ENCODE measurements around the gene DDX21. TPM values are rescaled to one million over a fixed set of nuclear protein-coding genes. Genes with fewer than 3 reads are reported as not detected.

Gene DDX21
- total and polyA plus RNA-seq, 2 of the 13 experiments (the other 11 are each of a cell fraction or from before 2014, with no cell fraction given): 52.5 to 147 TPM

DNA sequence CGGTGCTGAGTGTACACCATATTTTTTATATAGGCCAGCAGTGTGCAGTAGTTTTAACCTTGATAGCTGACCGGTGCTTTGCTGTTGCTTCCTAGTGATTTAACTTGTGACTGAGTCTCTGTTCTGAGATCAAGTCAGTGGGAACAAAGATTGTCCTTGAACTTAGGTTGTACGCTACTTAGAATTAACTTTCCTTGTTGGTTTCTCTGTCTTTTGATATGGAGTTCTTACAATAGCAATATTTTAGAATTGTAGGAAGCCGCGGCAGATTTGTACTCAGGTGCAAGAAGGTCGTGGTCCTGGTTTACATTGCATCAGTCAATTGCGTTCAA is 1.3 kb downstream of the DDX21 start:
- Histone ChIP-seq H3K4me1 (ENCODE audit: insufficient read depth, low read length) (peaks cover 32% of the 10 kb centered on the region), H3K36me3 (replicated peaks in 1 of 2; ENCODE audit: control insufficient read depth in 1 of 2, insufficient read depth in 2 of 2, low read length in 2 of 2) (peaks cover 10 to 24% of the 10 kb centered on the region in 2 experiments), H3K9me3 (ENCODE audit: low read length) (no peaks in the 10 kb centered on the region), H3K4me3 (replicated peaks in 1 of 3; ENCODE audit: insufficient read depth in 1 of 3, low read depth in 2 of 3, low read length in 3 of 3) (peak overlapping the region; percentile 66 to 96 (median 90)), H3K27me3 (ENCODE audit: control insufficient read depth in 1 of 2, insufficient read depth in 2 of 2, low read length in 2 of 2) (no peaks in the 10 kb centered on the region; a peak in 1 of 5 replicates), H3K4me2 (ENCODE audit: low read depth, low read length) (peak overlapping the region; percentile 95), H4K20me1 (ENCODE audit: insufficient read depth, low read length) (peaks cover 29% of the 10 kb centered on the region), H2AFZ (ENCODE audit: low read length) (no peak overlapping the region), H3K27ac (ENCODE audit: extremely low read length, insufficient read depth, low read length) (peak overlapping the region; percentile 91), H3K9ac (ENCODE audit: insufficient read depth, low read depth, low read length) (peak overlapping the region; percentile 97), H3K79me2 (ENCODE audit: insufficient read depth, low read length) (peaks cover 66% of the 10 kb centered on the region)
- POLR2A ChIA-PET: interaction anchor here (2.3 kb wide), 1 partner anchor 11 kb away, joined by 8 read pairs; no protein-coding TSS in a partner anchor
- CTCF ChIA-PET (ENCODE audit: low intra/inter-chr PET ratio, low total read pairs): no interaction called here
- intact Hi-C loops (cut with micrococcal nuclease; ENCODE audit: unreplicated experiment) (loop anchor here (5.0 kb wide), 1 partner anchor 135 kb away; no protein-coding TSS in a partner anchor), in situ Hi-C loops (cut with HindIII; ENCODE audit: extremely low pct_ligation_motif_present, low pct_unique_long_range_greater_than_20kb) (no loop called here)
- BruUV-seq (replicated peaks): no TSS peak
- no peak for FAIRE-seq
- peak; percentile 5 for DNase-seq (ENCODE audit: low spot score)
- ATAC-seq: no peak
- WGBS (ENCODE audit: low lambda C conversion rate): 0% methylated on average over 6 of the region's 7 CpGs
- TF ChIP-seq ATF4 (CRISPR knock-in tag; IDR thresholded peaks at IDR 0.05) (0 out of 4 replicates have a peak, but pooled peaks of 1 of the 2 experiments have one; percentile 20), ZNF800 (CRISPR knock-in tag; IDR thresholded peaks at IDR 0.05) (peak; percentile 17; the same call in 1 of the 2 replicates), ZNF7 (CRISPR knock-in tag; IDR thresholded peaks at IDR 0.05) (no peak), RBM22 (optimal IDR thresholded peaks at IDR 0.05; ENCODE audit: low read length) (peak; percentile 71), POGK (CRISPR knock-in tag; conservative IDR thresholded peaks at IDR 0.05) (no peak), ISL2 (CRISPR knock-in tag; IDR thresholded peaks at IDR 0.05) (0 out of 2 replicates have a peak, but pooled peaks have one; percentile 9), HOXA5 (CRISPR knock-in tag; IDR thresholded peaks at IDR 0.05) (0 out of 2 replicates have a peak, but pooled peaks have one; percentile 17), NFKB2 (CRISPR knock-in tag; IDR thresholded peaks at IDR 0.05; ENCODE audit: borderline replicate concordance) (no peak), ZNF816 (CRISPR knock-in tag; IDR thresholded peaks at IDR 0.05; ENCODE audit: borderline replicate concordance) (0 out of 2 replicates have a peak, but pooled peaks have one; percentile 23), HNRNPK (IDR thresholded peaks at IDR 0.05; ENCODE audit: low read depth, low read length, poor library complexity, severe bottlenecking) (no peak), CEBPG (CRISPR knock-in tag; IDR thresholded peaks at IDR 0.05) (peak; percentile 30; the same call in 1 of the 2 replicates), MIER3 (CRISPR knock-in tag; IDR thresholded peaks at IDR 0.05; ENCODE audit: borderline replicate concordance) (no peak), CSRNP2 (CRISPR knock-in tag; conservative IDR thresholded peaks at IDR 0.05; ENCODE audit: low read depth) (no peak), ZSCAN25 (CRISPR knock-in tag; IDR thresholded peaks at IDR 0.05) (no peak), NFRKB (IDR thresholded peaks at IDR 0.05) (no peak), REPIN1 (CRISPR knock-in tag; IDR thresholded peaks at IDR 0.05; ENCODE audit: borderline replicate concordance, low read depth) (no peak), POLR2A (IDR thresholded peaks at IDR 0.05; ENCODE audit: insufficient read depth in 1 of 2, low read depth in 2 of 2, low read length in 2 of 2) (peak in 1 of 2 experiments; percentile 22; a peak in 2 of 4 replicates)
- TF ChIP-seq, protein P1, sequence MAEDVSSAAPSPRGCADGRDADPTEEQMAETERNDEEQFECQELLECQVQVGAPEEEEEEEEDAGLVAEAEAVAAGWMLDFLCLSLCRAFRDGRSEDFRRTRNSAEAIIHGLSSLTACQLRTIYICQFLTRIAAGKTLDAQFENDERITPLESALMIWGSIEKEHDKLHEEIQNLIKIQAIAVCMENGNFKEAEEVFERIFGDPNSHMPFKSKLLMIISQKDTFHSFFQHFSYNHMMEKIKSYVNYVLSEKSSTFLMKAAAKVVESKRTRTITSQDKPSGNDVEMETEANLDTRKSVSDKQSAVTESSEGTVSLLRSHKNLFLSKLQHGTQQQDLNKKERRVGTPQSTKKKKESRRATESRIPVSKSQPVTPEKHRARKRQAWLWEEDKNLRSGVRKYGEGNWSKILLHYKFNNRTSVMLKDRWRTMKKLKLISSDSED (CRISPR knock-in tag; IDR thresholded peaks at IDR 0.05): no peak

All from HepG2 (cell line).